Activated CD4-positive, alpha-beta T cell treated with anti-CD3 and anti-CD28 coated beads, Interleukin-10, Interleukin-2, amounts not matched to agents 100 ng/mL and 50 ng/mL, durations not matched to agents 16 hours and 8 hours (primary cell): ENCODE measurements around the gene IQCM.
"Not testable (repeated sequence)": the region's sequence is repeated elsewhere in the genome, so short reads cannot be mapped to it uniquely, and the experiment has no call there.

Source experiments
- DNase-seq: peaks from one replicate; pipeline ENCODE4 v3.0.0-alpha.2; 2020

Gene IQCM

GRCh38 chr4:149555146-149555545, 260.5 kb downstream of the IQCM start:
- DNase-seq = no peak

- DNase-seq = no peak
These were observed 261.6 kb downstream of the IQCM start for GRCh38 chr4:149553959-149554520.

- DNase-seq = no peak
These were observed 263.0 kb downstream of the IQCM start for GRCh38 chr4:149552601-149553000.

- no peak for DNase-seq
These were observed 265.7 kb downstream of the IQCM start for GRCh38 chr4:149549911-149550310.

- DNase-seq = no peak
These were observed 280.9 kb downstream of the IQCM start for GRCh38 chr4:149534779-149535178.

- no peak for DNase-seq
These were observed 283.8 kb downstream of the IQCM start for GRCh38 chr4:149531861-149532260.

- DNase-seq = no peak
These were observed 292.6 kb downstream of the IQCM start for GRCh38 chr4:149523039-149523438.

- no peak for DNase-seq
These were observed 293.8 kb downstream of the IQCM start for GRCh38 chr4:149521611-149522425.

- DNase-seq = no peak
These were observed 297.2 kb downstream of the IQCM start for GRCh38 chr4:149518471-149518870.

GRCh38 chr4:149513081-149513480, 302.6 kb downstream of the IQCM start:
- no peak for DNase-seq

- no peak for DNase-seq
These were observed 303.1 kb downstream of the IQCM start for GRCh38 chr4:149512501-149512900.

- no peak for DNase-seq
These were observed 303.9 kb downstream of the IQCM start for GRCh38 chr4:149511558-149512298.

- DNase-seq = not testable (repeated sequence)
These were observed 308.3 kb downstream of the IQCM start for GRCh38 chr4:149507309-149507708.

- DNase-seq = no peak
These were observed 314.8 kb downstream of the IQCM start for GRCh38 chr4:149500806-149501205.

GRCh38 chr4:149499726-149500125, 315.9 kb downstream of the IQCM start:
- DNase-seq = no peak

- DNase-seq = no peak
These were observed 317.4 kb downstream of the IQCM start for GRCh38 chr4:149498246-149498645.

GRCh38 chr4:149493492-149493891, 322.2 kb downstream of the IQCM start:
- DNase-seq = no peak

- DNase-seq = no peak
These were observed 326.3 kb downstream of the IQCM start for GRCh38 chr4:149489321-149489720.

GRCh38 chr4:149486861-149487260, 328.8 kb downstream of the IQCM start:
- no peak for DNase-seq

GRCh38 chr4:149468669-149469068, 347.0 kb downstream of the IQCM start:
- not testable (repeated sequence) for DNase-seq

- no peak for DNase-seq
These were observed 349.2 kb downstream of the IQCM start for GRCh38 chr4:149466446-149466845.

GRCh38 chr4:149465955-149466354, 349.7 kb downstream of the IQCM start:
- DNase-seq = no peak

GRCh38 chr4:149443537-149443936, 372.1 kb downstream of the IQCM start:
- no peak for DNase-seq

- DNase-seq = no peak
These were observed 374.3 kb downstream of the IQCM start for GRCh38 chr4:149441338-149441737.
